Heart left ventricle (tissue), 13 donors: Measurements from ENCODE around the gene RBM18.

Experiments
- POLR2A ChIP-seq, 2 donors: fragments of 450-650 bp; IDR thresholded peaks; one replicate each; pipeline ENCODE4 v1.6.1; 2017; ENCODE audit warnings: antibody characterized with exemption in 2 of 2, mild to moderate bottlenecking in 2 of 2, moderate library complexity in 2 of 2
- TF ChIP-seq, protein P1 (sequence below), 12 donors: fragments of 200-600 bp; sonication (generic) in 4 of 12; IDR thresholded peaks; one replicate each; pipeline versions ENCODE4 v1.5.0 to v1.8.0; 2018 to 2022; ENCODE audit warnings: antibody characterized with exemption in 12 of 12, mild to moderate bottlenecking in 5 of 12
- donor health status: ischemic (EF 13 %, LVEDD 7.1; RV severe dilation, severe dysfunction).
- donor health status: DM: no; HTN: yes; CAD: no.
- donor health status: DM: no; HTN: no; CAD: no.
- donor health status: ischemic (EF 25% LVEDD 6.9; RV normal size, moderate dysfunction).
- donor health status: ischemic (EF 25% LVEDD 5.7; RV mildly dilated, moderate dysfunction).
- donor health status: ischemic (EF 35%, LVEDD 5.7; RV mildly dilated, moderate dysfunction).
- donor health status: nonischemic (EF 11% LVEDD 7.7; RV severe dilation, severe dysfunction).
- donor health status: DM: yes; HTN: yes; CAD: no.
- donor health status: PGD.
- donor health status: ischemic (EF 29% LVEDD 5.4; RV normal size, mild dysfunction).
- donor health status: nonischemic (EF 23%, LVEDD 6.1; RV moderate dilation, normal function).

DNA sequence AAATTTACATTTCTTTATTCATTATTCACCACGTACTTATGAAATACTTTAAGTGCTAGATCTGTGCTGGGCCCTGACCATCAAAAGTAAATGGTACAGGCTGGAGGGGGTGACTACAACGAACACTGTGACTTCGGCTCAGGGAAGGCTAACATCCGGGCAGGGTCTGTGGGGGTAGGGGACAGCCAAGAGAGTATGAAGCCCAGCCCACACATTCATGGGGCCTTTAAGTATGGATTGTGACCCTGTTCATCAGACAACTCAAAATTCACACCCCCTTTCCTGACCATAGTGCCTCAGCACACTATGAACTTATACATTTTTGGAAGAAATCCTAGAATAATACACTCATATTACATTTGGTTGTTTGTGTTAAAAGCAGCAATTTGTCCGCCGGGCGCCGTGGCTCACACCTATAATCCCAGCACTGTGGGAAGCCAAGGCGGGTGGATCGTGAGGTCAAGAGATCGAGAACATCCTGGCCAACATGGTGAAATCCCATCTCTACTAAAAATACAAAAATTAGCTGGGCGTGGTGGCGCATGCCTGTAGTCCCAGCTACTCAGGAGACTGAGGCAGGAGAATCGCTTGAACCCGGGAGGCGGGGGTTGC lies 71.6 kb downstream of the RBM18 start:
- TF ChIP-seq, protein P1, sequence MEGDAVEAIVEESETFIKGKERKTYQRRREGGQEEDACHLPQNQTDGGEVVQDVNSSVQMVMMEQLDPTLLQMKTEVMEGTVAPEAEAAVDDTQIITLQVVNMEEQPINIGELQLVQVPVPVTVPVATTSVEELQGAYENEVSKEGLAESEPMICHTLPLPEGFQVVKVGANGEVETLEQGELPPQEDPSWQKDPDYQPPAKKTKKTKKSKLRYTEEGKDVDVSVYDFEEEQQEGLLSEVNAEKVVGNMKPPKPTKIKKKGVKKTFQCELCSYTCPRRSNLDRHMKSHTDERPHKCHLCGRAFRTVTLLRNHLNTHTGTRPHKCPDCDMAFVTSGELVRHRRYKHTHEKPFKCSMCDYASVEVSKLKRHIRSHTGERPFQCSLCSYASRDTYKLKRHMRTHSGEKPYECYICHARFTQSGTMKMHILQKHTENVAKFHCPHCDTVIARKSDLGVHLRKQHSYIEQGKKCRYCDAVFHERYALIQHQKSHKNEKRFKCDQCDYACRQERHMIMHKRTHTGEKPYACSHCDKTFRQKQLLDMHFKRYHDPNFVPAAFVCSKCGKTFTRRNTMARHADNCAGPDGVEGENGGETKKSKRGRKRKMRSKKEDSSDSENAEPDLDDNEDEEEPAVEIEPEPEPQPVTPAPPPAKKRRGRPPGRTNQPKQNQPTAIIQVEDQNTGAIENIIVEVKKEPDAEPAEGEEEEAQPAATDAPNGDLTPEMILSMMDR (IDR thresholded peaks at IDR 0.05) = no peak
- TF ChIP-seq POLR2A (IDR thresholded peaks at IDR 0.05) = no peak
